H1 (cell line): ENCODE measurements around the gene INO80C. TPM values are rescaled to one million over a fixed set of nuclear protein-coding genes. Genes with fewer than 3 reads are reported as not detected.

Source experiments
- CTCF ChIA-PET: fragments of 300-600 bp; sonication (Branson Sonifier 250); formaldehyde crosslinking; loops from one replicate; lab custom pipeline; 2021; ENCODE audit not compliant: partially characterized antibody; lab: Charles Lee
- POLR2A ChIA-PET: fragments of 300-600 bp; sonication (Branson Sonifier 250); formaldehyde crosslinking; loops from one replicate; lab custom pipeline; 2021; ENCODE audit warnings: inconsistent platforms; ENCODE audit not compliant: partially characterized antibody; lab: Charles Lee
- DNase-seq, 2 experiments: peaks; one replicate each; pipeline versions ENCODE4 v3.0.0 to v3.0.0-alpha.2; 2010 to 2022; ENCODE audit warnings: low spot score in 2 of 2, low read depth in 1 of 2, mixed read lengths in 1 of 2
- FAIRE-seq: peaks from 2 replicates; lab custom pipeline; 2011; peaks lifted over from hg19 to GRCh38; lab: Jason Lieb, UNC
- H2AFZ ChIP-seq: 2 replicates; pipeline ENCODE4 v1.8.1; 2012; ENCODE audit warnings: low read length, inconsistent platforms
- H2AK5ac ChIP-seq: 2 replicates; pipeline ENCODE4 v1.6.1; 2013; ENCODE audit warnings: low read depth, low read length
- H2BK120ac ChIP-seq: replicated peaks from 2 replicates; pipeline ENCODE3; 2013; ENCODE audit warnings: low read depth, low read length, inconsistent platforms
- H2BK12ac ChIP-seq: 2 replicates; pipeline ENCODE4 v1.6.1; 2013; ENCODE audit warnings: low read depth, low read length
- H2BK15ac ChIP-seq: 2 replicates; pipeline ENCODE4 v1.6.1; 2013; ENCODE audit warnings: low read length
- H2BK20ac ChIP-seq: 2 replicates; pipeline ENCODE4 v1.6.1; 2013; ENCODE audit warnings: low read length
- H2BK5ac ChIP-seq: 2 replicates; pipeline ENCODE4 v1.6.1; 2013; ENCODE audit warnings: low read depth, low read length
- H3K14ac ChIP-seq: 2 replicates; pipeline ENCODE4 v1.6.1; 2013; ENCODE audit warnings: inconsistent platforms; ENCODE audit not compliant: insufficient read length
- H3K18ac ChIP-seq: 2 replicates; pipeline ENCODE4 v1.6.1; 2013; ENCODE audit warnings: low read length; ENCODE audit errors: extremely low read depth
- H3K23ac ChIP-seq: 2 replicates; pipeline ENCODE4 v1.6.1; 2013; ENCODE audit warnings: inconsistent platforms; ENCODE audit not compliant: insufficient read length
- H3K23me2 ChIP-seq: 2 replicates; pipeline ENCODE4 v1.6.1; 2013; ENCODE audit warnings: low read depth, low read length
- H3K27ac ChIP-seq: 2 replicates; pipeline ENCODE4 v1.6.1; 2011; ENCODE audit warnings: low read depth, low read length, inconsistent platforms
- H3K27me3 ChIP-seq, 4 experiments: replicated peaks in 1 of 4; 1 replicate in 1 of 4; 2 replicates in 3 of 4; pipeline versions ENCODE4 v1.6.1 to v1.8.1; 2011 to 2013; ENCODE audit warnings: low read length in 3 of 4, mild to moderate bottlenecking in 3 of 4, inconsistent platforms in 2 of 4, mixed read lengths in 2 of 4, moderate library complexity in 1 of 4; ENCODE audit not compliant: control insufficient read depth in 3 of 4, insufficient read depth in 3 of 4; ENCODE audit errors: extremely low read depth in 1 of 4
- H3K36me3 ChIP-seq, 4 experiments: 2 replicates each; pipeline versions ENCODE4 v1.6.1 to v1.8.1; 2011 to 2013; ENCODE audit warnings: mild to moderate bottlenecking in 4 of 4, low read length in 3 of 4, moderate library complexity in 2 of 4, control low read depth in 1 of 4, inconsistent platforms in 1 of 4; ENCODE audit not compliant: insufficient read depth in 4 of 4, control insufficient read depth in 2 of 4
- H3K4ac ChIP-seq: replicated peaks from 2 replicates; pipeline ENCODE3; 2013; ENCODE audit warnings: low read length, low read depth, mixed read lengths, inconsistent platforms; ENCODE audit not compliant: insufficient read length
- H3K4me1 ChIP-seq, 4 experiments: replicated peaks in 1 of 4; 1 replicate in 1 of 4; 2 replicates in 3 of 4; pipeline versions ENCODE4 v1.6.1 to v1.8.1; 2011 to 2013; ENCODE audit warnings: low read length in 3 of 4, inconsistent platforms in 2 of 4, mixed read lengths in 1 of 4; ENCODE audit not compliant: insufficient read depth in 4 of 4, control insufficient read depth in 3 of 4
- H3K4me2 ChIP-seq, 2 experiments: 2 replicates each; pipeline versions ENCODE4 v1.6.1 to v1.8.1; 2011 to 2013; ENCODE audit warnings: low read depth in 2 of 2, low read length in 2 of 2, control low read depth in 1 of 2, inconsistent platforms in 1 of 2, mild to moderate bottlenecking in 1 of 2; ENCODE audit not compliant: insufficient read depth in 1 of 2
- H3K4me3 ChIP-seq, 4 experiments: fragments of 200-600, 300-600 bp in 1 of 4; sonication (generic), shearing (Covaris generic), sonication (Bioruptor Twin) in 1 of 4; 2 replicates each; pipeline versions ENCODE4 v1.5.1 to v1.8.1; 2011 to 2016; ENCODE audit warnings: low read length in 4 of 4, low read depth in 3 of 4, control low read depth in 2 of 4, inconsistent platforms in 2 of 4, mild to moderate bottlenecking in 2 of 4, mixed read lengths in 1 of 4, moderate library complexity in 1 of 4; ENCODE audit not compliant: insufficient read depth in 2 of 4; ENCODE audit errors: extremely low read depth in 1 of 4
- H3K56ac ChIP-seq: replicated peaks from 2 replicates; pipeline ENCODE3; 2013; ENCODE audit warnings: low read depth, mild to moderate bottlenecking, mixed read lengths, low read length, inconsistent platforms; ENCODE audit not compliant: insufficient read length
- H3K79me1 ChIP-seq: 2 replicates; pipeline ENCODE4 v1.6.1; 2013; ENCODE audit warnings: low read depth, low read length, control low read depth
- H3K79me2 ChIP-seq, 2 experiments: 2 replicates each; pipeline versions ENCODE4 v1.6.1 to v1.8.1; 2012 to 2013; ENCODE audit warnings: low read length in 2 of 2, mild to moderate bottlenecking in 2 of 2, inconsistent platforms in 1 of 2; ENCODE audit not compliant: insufficient read depth in 2 of 2, control insufficient read depth in 1 of 2
- H3K9ac ChIP-seq, 4 experiments: replicated peaks in 1 of 4; 1 replicate in 1 of 4; 2 replicates in 3 of 4; pipeline versions ENCODE4 v1.6.1 to v1.8.1; 2011 to 2013; ENCODE audit warnings: low read depth in 3 of 4, low read length in 3 of 4, control low read depth in 2 of 4, mild to moderate bottlenecking in 2 of 4, moderate library complexity in 2 of 4, inconsistent platforms in 1 of 4; ENCODE audit errors: extremely low read depth in 1 of 4
- H3K9me3 ChIP-seq, 2 experiments: 2 replicates each; pipeline versions ENCODE4 v1.6.1 to v1.8.1; 2012 to 2013; ENCODE audit warnings: mild to moderate bottlenecking in 2 of 2, moderate library complexity in 2 of 2, control low read depth in 1 of 2, inconsistent platforms in 1 of 2, low read depth in 1 of 2, low read length in 1 of 2, mixed read lengths in 1 of 2; ENCODE audit not compliant: insufficient read depth in 2 of 2
- H4K20me1 ChIP-seq, 2 experiments: replicated peaks in 1 of 2; 2 replicates each; pipeline versions ENCODE3 to v1.8.1; 2011 to 2013; ENCODE audit warnings: inconsistent platforms in 2 of 2, low read length in 2 of 2, mild to moderate bottlenecking in 1 of 2; ENCODE audit not compliant: insufficient read depth in 2 of 2, control insufficient read depth in 1 of 2
- H4K5ac ChIP-seq: 2 replicates; pipeline ENCODE4 v1.6.1; 2013; ENCODE audit warnings: low read length, low read depth, mixed read lengths, inconsistent platforms; ENCODE audit not compliant: insufficient read length
- H4K8ac ChIP-seq: 2 replicates; pipeline ENCODE4 v1.8.0; 2013; ENCODE audit warnings: mild to moderate bottlenecking, moderate library complexity, low read length, inconsistent platforms; ENCODE audit not compliant: insufficient read depth; ENCODE audit errors: extremely low read depth
- H4K91ac ChIP-seq: replicated peaks from 2 replicates; pipeline ENCODE3; 2013; ENCODE audit warnings: low read length, mixed read lengths, inconsistent platforms; ENCODE audit not compliant: insufficient read length
- BRCA1 ChIP-seq: IDR thresholded peaks from 2 replicates; pipeline ENCODE4 v1.6.1; 2012; ENCODE audit warnings: low read depth, low read length, improper control_type of control experiment
- CEBPB ChIP-seq: IDR thresholded peaks from 2 replicates; pipeline ENCODE4 v1.6.1; 2012; ENCODE audit warnings: low read depth, low read length
- CREB1 ChIP-seq: IDR thresholded peaks from 2 replicates; pipeline ENCODE4 v1.6.1; 2012; ENCODE audit warnings: inconsistent platforms
- FOSL1 ChIP-seq: IDR thresholded peaks from 2 replicates; pipeline ENCODE4 v1.6.1; 2011; ENCODE audit warnings: mild to moderate bottlenecking, low read depth, low read length, moderate library complexity; ENCODE audit not compliant: insufficient read depth
- GTF2F1 ChIP-seq: IDR thresholded peaks from 2 replicates; pipeline ENCODE4 v1.6.1; 2012; ENCODE audit warnings: low read depth, low read length, improper control_type of control experiment, borderline replicate concordance
- KDM1A ChIP-seq: fragments of 200-600, 300-600 bp; sonication (generic); IDR thresholded peaks from 2 replicates; pipeline ENCODE4 v1.7.1; 2016; ENCODE audit warnings: mild to moderate bottlenecking, low read length, borderline replicate concordance
- NRF1 ChIP-seq: IDR thresholded peaks from 2 replicates; pipeline ENCODE4 v1.6.1; 2011; ENCODE audit warnings: mild to moderate bottlenecking, low read depth, low read length, improper control_type of control experiment
- PHF8 ChIP-seq: fragments of 200-600 bp; sonication (generic); conservative IDR thresholded peaks from 2 replicates; pipeline ENCODE4 v1.7.1; 2012; ENCODE audit warnings: low read depth, mild to moderate bottlenecking, inconsistent platforms, low read length, moderate library complexity
- SIN3A ChIP-seq, 2 experiments: IDR thresholded peaks in 1 of 2; conservative IDR thresholded peaks in 1 of 2; 2 replicates each; pipeline ENCODE4 v1.6.1; 2011 to 2012; ENCODE audit warnings: low read length in 2 of 2, improper control_type of control experiment in 1 of 2, low read depth in 1 of 2, mild to moderate bottlenecking in 1 of 2
- SIX5 ChIP-seq: IDR thresholded peaks from 2 replicates; pipeline ENCODE4 v1.6.1; 2011; ENCODE audit warnings: mild to moderate bottlenecking, low read depth, low read length
- TAF1 ChIP-seq: IDR thresholded peaks from 2 replicates; pipeline ENCODE4 v1.6.1; 2011; ENCODE audit warnings: mild to moderate bottlenecking, low read depth, low read length
- WGBS, 2 experiments: shearing (Covaris generic) in 1 of 2; methylation state at CpG; one replicate each; pipeline versions ENCODE4 v1.1.6 to v1.1.7; 2013 to 2015; ENCODE audit warnings: low lambda C conversion rate in 2 of 2, mixed read lengths in 2 of 2, inconsistent platforms in 1 of 2, low coverage in 1 of 2, missing lambda C conversion rate in 1 of 2; ENCODE audit not compliant: insufficient replicate concordance in 2 of 2, insufficient coverage in 1 of 2, insufficient read length in 1 of 2; ENCODE audit errors: extremely low coverage in 1 of 2, missing lambda C conversion rate in 1 of 2; 5-methylcytosine and 5-hydroxymethylcytosine counted together
- polyA plus RNA-seq, 7 experiments: library from polyadenylated mRNA; depleted of rRNA in 3 of 7; stranded (reverse) in 5 of 7; unstranded in 2 of 7; fragments of >200 nt in 5 of 7; fragments of 200-250 nt in 2 of 7; gene quantifications; 1 replicate in 5 of 7; 2 replicates in 1 of 7; 4 replicates in 1 of 7; pipeline versions ENCODE4 v1.2.1 to v1.2.3, GENCODE V29; 2011 to 2013; ENCODE audit warnings: missing spikeins in 2 of 7, mixed read lengths in 2 of 7
- total RNA-seq: library from RNA; stranded (reverse); fragmentation: NEBNext Ultra II Directional; extraction: Animal tissue kit (Norgen Biotek cat#: 25700); gene quantifications from 2 replicates; pipeline ENCODE4 v1.2.1, GENCODE V29; 2021
- TF ChIP-seq, protein P1 (sequence below): IDR thresholded peaks from 2 replicates; pipeline ENCODE4 v1.6.1; 2012; ENCODE audit warnings: inconsistent platforms
- TF ChIP-seq, protein P2 (sequence below): IDR thresholded peaks from 2 replicates; pipeline ENCODE4 v1.6.1; 2011; ENCODE audit warnings: low read length, improper control_type of control experiment

The INO80C gene
- total and polyA plus RNA-seq, 2 of the 8 experiments (the other 6 are each of a cell fraction or from before 2014, with no cell fraction given), result 30.1 to 48.9 TPM

DNA sequence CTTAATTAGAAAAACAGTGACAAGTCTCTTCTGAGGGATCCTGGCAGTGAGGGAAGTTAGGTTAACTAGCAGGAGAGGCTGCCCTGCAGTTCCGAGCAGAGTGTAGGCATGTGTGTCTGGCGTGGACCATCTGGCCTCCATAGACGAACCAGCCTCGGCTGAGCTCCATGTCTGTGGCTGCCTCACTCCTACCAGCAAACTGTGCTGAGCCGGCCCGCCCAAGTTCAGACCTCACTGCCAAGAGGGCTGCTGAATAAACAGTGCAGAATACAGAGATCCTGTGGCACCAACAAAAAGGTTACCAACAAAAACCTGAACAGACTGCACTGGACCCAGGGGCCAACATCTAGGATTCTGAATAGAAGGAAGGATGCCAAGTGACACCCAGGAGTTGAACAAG is 27.3 kb downstream of the INO80C start:
- Histone ChIP-seq H3K56ac (no peak overlapping the region), H3K9me3 (no peaks in the 10 kb centered on the region), H3K4me3 (no peak overlapping the region), H3K4ac (no peak overlapping the region), H3K4me2 (no peak overlapping the region), H3K79me1 (no peaks in the 10 kb centered on the region), H4K20me1 (peaks cover 0 to 2% of the 10 kb centered on the region in 2 experiments), H3K27me3 (no peaks in the 10 kb centered on the region), H4K91ac (no peak overlapping the region), H3K9ac (no peak overlapping the region), H2AK5ac (no peak overlapping the region), H2BK15ac (no peak overlapping the region), H4K8ac (no peak overlapping the region), H4K5ac (no peak overlapping the region), H3K23ac (no peak overlapping the region), H2BK20ac (no peak overlapping the region), H3K4me1 (no peaks in the 10 kb centered on the region), H3K18ac (no peak overlapping the region), H2BK5ac (no peak overlapping the region), H3K27ac (no peak overlapping the region), H3K23me2 (no peaks in the 10 kb centered on the region), H3K79me2 (peaks cover 0 to 2% of the 10 kb centered on the region in 2 experiments; a peak in 1 of 4 replicates), H3K36me3 (peaks cover 0 to 21% (median 2%) of the 10 kb centered on the region in 4 experiments; a peak in 5 of 8 replicates), H2AFZ (no peak overlapping the region), H2BK12ac (no peak overlapping the region), H2BK120ac (no peak overlapping the region), H3K14ac (no peak overlapping the region)
- TF ChIP-seq CEBPB (no peak), SIX5 (no peak), BRCA1 (no peak), GTF2F1 (no peak), SIN3A (conservative IDR thresholded peaks at IDR 0.05 in 1 of 2, IDR thresholded peaks at IDR 0.05 in 1 of 2; ENCODE audit: low read depth in 1 of 2, low read length in 2 of 2) (no peak), NRF1 (no peak), CREB1 (no peak), FOSL1 (no peak), PHF8 (no peak), KDM1A (no peak), TAF1 (no peak)
- TF ChIP-seq, protein P1, sequence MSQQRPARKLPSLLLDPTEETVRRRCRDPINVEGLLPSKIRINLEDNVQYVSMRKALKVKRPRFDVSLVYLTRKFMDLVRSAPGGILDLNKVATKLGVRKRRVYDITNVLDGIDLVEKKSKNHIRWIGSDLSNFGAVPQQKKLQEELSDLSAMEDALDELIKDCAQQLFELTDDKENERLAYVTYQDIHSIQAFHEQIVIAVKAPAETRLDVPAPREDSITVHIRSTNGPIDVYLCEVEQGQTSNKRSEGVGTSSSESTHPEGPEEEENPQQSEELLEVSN, result no peak
- TF ChIP-seq, protein P2, sequence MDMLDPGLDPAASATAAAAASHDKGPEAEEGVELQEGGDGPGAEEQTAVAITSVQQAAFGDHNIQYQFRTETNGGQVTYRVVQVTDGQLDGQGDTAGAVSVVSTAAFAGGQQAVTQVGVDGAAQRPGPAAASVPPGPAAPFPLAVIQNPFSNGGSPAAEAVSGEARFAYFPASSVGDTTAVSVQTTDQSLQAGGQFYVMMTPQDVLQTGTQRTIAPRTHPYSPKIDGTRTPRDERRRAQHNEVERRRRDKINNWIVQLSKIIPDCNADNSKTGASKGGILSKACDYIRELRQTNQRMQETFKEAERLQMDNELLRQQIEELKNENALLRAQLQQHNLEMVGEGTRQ, result no peak
- ChIA-PET POLR2A (interaction anchor here (1.5 kb wide), 1 partner anchor 11 kb away, joined by 4 read pairs; no protein-coding TSS in a partner anchor), CTCF (no interaction called here)
- FAIRE-seq (no peak), DNase-seq (no peak)
- 91% methylated on average over 6 of the region's 6 CpGs; no CpG with 5 or more reads in 1 of the 2 experiments for WGBS, 2 experiments
